K562 (cell line): ENCODE results near the gene COL9A3. TPM values are rescaled to one million over a fixed set of nuclear protein-coding genes. Genes with fewer than 3 reads are reported as not detected.

Experiments
- ATAC-seq: fragments of 200-7000 bp; cut with Tn5 transposase; 3 replicates; pipeline ENCODE4 v1.9.1; 2020; ENCODE audit warnings: moderate library complexity
- BruUV-seq: library from RNA; stranded (reverse); fragments of 400-500 nt; replicated peaks from 2 replicates; lab custom pipeline; 2021; lab: Mats Ljungman, UMichigan
- CTCF ChIA-PET: fragments of 300-600 bp; formaldehyde crosslinking; extraction: SDS; loops from one replicate; lab custom pipeline; 2021; ENCODE audit warnings: low intra/inter-chr PET ratio; lab: Yijun Ruan, JAX
- POLR2A ChIA-PET: fragments of 300-600, 350-650 bp; sonication (Branson Sonifier 250); formaldehyde crosslinking; extraction: SDS; loops from one replicate; lab custom pipeline; 2021; ENCODE audit warnings: antibody characterized with exemption, inconsistent platforms; lab: Yijun Ruan, JAX
- DNase-seq, 4 experiments: peaks; one replicate each; pipeline versions ENCODE4 v3.0.0 to v3.0.0-alpha.2; 2011 to 2018; ENCODE audit warnings: low spot score in 3 of 4, mixed read lengths in 3 of 4; ENCODE audit errors: extremely low read depth in 1 of 4
- FAIRE-seq: peaks from 2 replicates; lab custom pipeline; 2011; peaks lifted over from hg19 to GRCh38; lab: Jason Lieb, UNC
- H2AFZ ChIP-seq: 2 replicates; pipeline ENCODE4 v1.6.0; 2011; ENCODE audit warnings: low read depth, low read length, control low read depth, inconsistent platforms
- H3K27ac ChIP-seq: fragments of 200-600 bp; 3 replicates; pipeline ENCODE4 v1.8.0; 2011; ENCODE audit warnings: low read depth, mild to moderate bottlenecking, control low read depth, inconsistent platforms, low read length, moderate library complexity, mixed read lengths; ENCODE audit errors: extremely low read depth
- H3K27me3 ChIP-seq, 2 experiments: fragments of 300-600 bp in 1 of 2; 2 replicates in 1 of 2; 3 replicates in 1 of 2; pipeline versions ENCODE4 v1.6.0 to v1.8.0; 2011; ENCODE audit warnings: inconsistent platforms in 2 of 2, low read length in 2 of 2, mild to moderate bottlenecking in 1 of 2, mixed read lengths in 1 of 2, moderate library complexity in 1 of 2; ENCODE audit not compliant: control insufficient read depth in 2 of 2, insufficient read depth in 2 of 2
- H3K36me3 ChIP-seq: fragments of 300-600 bp; 3 replicates; pipeline ENCODE4 v1.8.0; 2011; ENCODE audit warnings: mild to moderate bottlenecking, low read length, inconsistent platforms; ENCODE audit not compliant: control insufficient read depth, insufficient read depth
- H3K4me1 ChIP-seq, 2 experiments: fragments of 200-600 bp in 1 of 2; replicated peaks in 1 of 2; 2 replicates in 1 of 2; 3 replicates in 1 of 2; pipeline versions ENCODE4 v1.5.1 to v1.8.0; 2011; ENCODE audit warnings: inconsistent platforms in 2 of 2, low read length in 2 of 2, mild to moderate bottlenecking in 1 of 2, mixed read lengths in 1 of 2, moderate library complexity in 1 of 2; ENCODE audit not compliant: control insufficient read depth in 2 of 2, insufficient read depth in 2 of 2
- H3K4me2 ChIP-seq: 2 replicates; pipeline ENCODE4 v1.6.1; 2011; ENCODE audit warnings: low read length, control low read depth, inconsistent platforms, mixed read lengths; ENCODE audit not compliant: insufficient read depth
- H3K4me3 ChIP-seq: fragments of 200-600 bp; sonication (generic), shearing (Covaris generic); 2 replicates; pipeline ENCODE4 v1.5.1; 2016; ENCODE audit warnings: control low read depth, inconsistent platforms
- H3K79me2 ChIP-seq: fragments of 200-600 bp; 3 replicates; pipeline ENCODE4 v1.8.0; 2011; ENCODE audit warnings: low read length, inconsistent platforms; ENCODE audit not compliant: control insufficient read depth, insufficient read depth
- H3K9ac ChIP-seq, 2 experiments: 2 replicates each; pipeline versions ENCODE4 v1.6.0 to v1.6.1; 2011; ENCODE audit warnings: low read depth in 2 of 2, low read length in 2 of 2, control low read depth in 1 of 2, inconsistent platforms in 1 of 2, mild to moderate bottlenecking in 1 of 2, mixed read lengths in 1 of 2; ENCODE audit not compliant: insufficient read depth in 1 of 2
- H3K9me1 ChIP-seq: one replicate; pipeline ENCODE4 v1.6.0; 2011; ENCODE audit warnings: inconsistent platforms, mild to moderate bottlenecking, low read length, moderate library complexity; ENCODE audit not compliant: control insufficient read depth, insufficient read depth
- H3K9me3 ChIP-seq: replicated peaks from 2 replicates; pipeline ENCODE4 v1.5.1; 2011; ENCODE audit warnings: low read depth, low read length, inconsistent platforms; ENCODE audit not compliant: control insufficient read depth, insufficient read depth
- H4K20me1 ChIP-seq: replicated peaks from 2 replicates; pipeline ENCODE4 v1.6.1; 2011; ENCODE audit warnings: low read length, inconsistent platforms, mixed read lengths; ENCODE audit not compliant: control insufficient read depth, insufficient read depth
- CTCF ChIP-seq, 3 experiments: IDR thresholded peaks in 2 of 3; conservative IDR thresholded peaks in 1 of 3; 2 replicates each; pipeline ENCODE4 v1.5.1; 2011 to 2012; ENCODE audit warnings: low read length in 3 of 3, mild to moderate bottlenecking in 3 of 3, control low read depth in 2 of 3, improper control_type of control experiment in 1 of 3, inconsistent platforms in 1 of 3, low read depth in 1 of 3, mixed read lengths in 1 of 3, moderate library complexity in 1 of 3; ENCODE audit not compliant: insufficient read depth in 2 of 3
- ELF1 ChIP-seq: fragments of 200-800 bp; sonication (Bioruptor generic); IDR thresholded peaks from 2 replicates; pipeline ENCODE4 v1.6.1; 2016; ENCODE audit warnings: missing genetic modification characterization, missing compliant biosample characterization
- HDGF ChIP-seq: fragments of 450-650 bp; IDR thresholded peaks from 2 replicates; pipeline ENCODE4 v1.6.1; 2016
- HNRNPUL1 ChIP-seq: fragments of 200-400 bp; formaldehyde crosslinking; IDR thresholded peaks from 2 replicates; pipeline ENCODE4 v1.6.1; 2017; ENCODE audit warnings: low read length
- RBFOX2 ChIP-seq: fragments of 200-400 bp; formaldehyde crosslinking; IDR thresholded peaks from 2 replicates; pipeline ENCODE4 v1.6.1; 2017; ENCODE audit warnings: low read depth, mild to moderate bottlenecking, low read length, moderate library complexity
- TOE1 ChIP-seq, 2 experiments: fragments of 450-650 bp in 1 of 2; sonication (generic) in 1 of 2; formaldehyde crosslinking in 1 of 2; IDR thresholded peaks; 2 replicates each; pipeline versions ENCODE4 v1.7.1 to v1.8.0; 2016 to 2022; ENCODE audit warnings: borderline replicate concordance in 2 of 2, mild to moderate bottlenecking in 2 of 2, antibody characterized with exemption in 1 of 2, inconsistent platforms in 1 of 2, low read depth in 1 of 2, missing genetic modification reagents in 1 of 2, moderate library complexity in 1 of 2
- ZFP30 ChIP-seq: fragments of 250-450 bp; sonication (Bioruptor Pico); IDR thresholded peaks from 2 replicates; pipeline ENCODE4 v1.8.0; 2022; ENCODE audit warnings: moderate library complexity, mild to moderate bottlenecking, inconsistent platforms, borderline replicate concordance
- ZNF431 ChIP-seq: sonication (generic); formaldehyde crosslinking; IDR thresholded peaks from 2 replicates; pipeline ENCODE4 v1.8.0; 2022; ENCODE audit warnings: mild to moderate bottlenecking, missing genetic modification reagents
- ZNF57 ChIP-seq: fragments of 450-650 bp; formaldehyde crosslinking; IDR thresholded peaks from 2 replicates; pipeline ENCODE4 v1.4.0; 2020; ENCODE audit warnings: mild to moderate bottlenecking, moderate library complexity
- ZNF644 ChIP-seq: fragments of 200-800 bp; sonication (Bioruptor generic); IDR thresholded peaks from 2 replicates; pipeline ENCODE4 v1.6.1; 2016; ENCODE audit warnings: low read depth, missing genetic modification characterization, missing compliant biosample characterization
- WGBS: fragments of 100-300 bp; shearing (Covaris generic); methylation state at CpG from one replicate; pipeline ENCODE4 v1.1.6; 2016; ENCODE audit warnings: low coverage, mixed read lengths; ENCODE audit not compliant: insufficient coverage; ENCODE audit errors: missing lambda C conversion rate; 5-methylcytosine and 5-hydroxymethylcytosine counted together
- in situ Hi-C: fragments of 300-500 bp; cut with MboI; formaldehyde crosslinking; loops from 4 replicates; pipeline ENCODE4 v1.15.0; 2018; ENCODE audit warnings: inconsistent platforms, mixed read lengths
- intact Hi-C: fragments of 100-400 bp; cut with micrococcal nuclease; formaldehyde crosslinking; loops from 2 replicates; pipeline ENCODE4 v1.14.2; 2022
- polyA plus RNA-seq, 8 experiments: library from polyadenylated mRNA; depleted of rRNA in 4 of 8; stranded (reverse) in 5 of 8; unstranded in 3 of 8; fragments of >200 nt; fragmentation: Nextera tagmentation in 2 of 8; fragmentation: Illumina TruSeq in 1 of 8; extraction: Ambion mirVana in 2 of 8; extraction: Trizol in 1 of 8; gene quantifications; 2 replicates each; pipeline versions ENCODE4 v1.2.1 to v1.2.3, GENCODE V29; 2011 to 2014; ENCODE audit warnings: inconsistent platforms in 1 of 8, missing spikeins in 1 of 8
- total RNA-seq, 7 experiments: library from RNA; depleted of rRNA in 6 of 7; stranded (reverse); fragments of >200 nt in 6 of 7; fragmentation: Illumina TruSeq in 2 of 7; extraction: Trizol in 2 of 7; gene quantifications; 2 replicates each; pipeline versions ENCODE4 v1.2.1 to v1.2.3, GENCODE V29; 2011 to 2021; ENCODE audit warnings: low replicate concordance in 1 of 7

COL9A3 gene
- total and polyA plus RNA-seq, 9 of the 15 experiments (the other 6 are each of a cell fraction or from before 2014, with no cell fraction given) = 0.14 to 3.6 (median 0.88) TPM; not detected in 1

GRCh38 chr20:62860391-62860923, 43.6 kb downstream of the COL9A3 start:
- in situ Hi-C loops = no loop called here
- peak overlapping the region; percentile 35 to 95 for H3K9ac ChIP-seq
- H3K9me1 ChIP-seq = no peaks in the 10 kb centered on the region
- H3K79me2 ChIP-seq = peaks cover 23% of the 10 kb centered on the region
- ChIA-PET POLR2A (interaction anchor here (0.6 kb wide), 1 partner anchor 38 kb away, joined by 3 read pairs; no protein-coding TSS in a partner anchor), CTCF (no interaction called here)
- FAIRE-seq (peak; percentile 15), DNase-seq (peak in 1 of 4 experiments; percentile 25), ATAC-seq (no peak)
- H3K4me3 ChIP-seq = peak overlapping the region; percentile 49
- TF ChIP-seq HDGF (no peak), ELF1 (tag) (no peak), ZNF431 (CRISPR knock-in tag) (no peak), TOE1 (IDR thresholded peaks at IDR 0.05; ENCODE audit: borderline replicate concordance) (no peak), TOE1 (CRISPR knock-in tag; IDR thresholded peaks at IDR 0.05; ENCODE audit: borderline replicate concordance, low read depth) (no peak), CTCF (IDR thresholded peaks at IDR 0.05 in 2 of 3, conservative IDR thresholded peaks at IDR 0.05 in 1 of 3; ENCODE audit: insufficient read depth in 2 of 3, low read depth in 1 of 3, low read length in 3 of 3) (peak in 1 of 3 experiments; percentile 24; a peak in 2 of 6 replicates), ZFP30 (CRISPR knock-in tag) (no peak), HNRNPUL1 (no peak), RBFOX2 (peak; percentile 53; the same call in 1 of the 2 replicates), ZNF644 (tag) (no peak), ZNF57 (CRISPR knock-in tag) (no peak)
- H3K27me3 ChIP-seq = no peaks in the 10 kb centered on the region
- H3K4me1 ChIP-seq = peaks cover 13 to 33% of the 10 kb centered on the region in 2 experiments; a peak in 4 of 5 replicates
- intact Hi-C loops = no loop called here
- peak overlapping the region; percentile 73 for H3K4me2 ChIP-seq
- no peak overlapping the region for H3K27ac ChIP-seq
- no peaks in the 10 kb centered on the region for H3K9me3 ChIP-seq
- H3K36me3 ChIP-seq = peaks cover 29% of the 10 kb centered on the region
- no peak overlapping the region for H2AFZ ChIP-seq
- 4% methylated on average over 20 of the region's 24 CpGs for WGBS
- BruUV-seq = no TSS peak
- 0 out of 2 replicates have a peak, but pooled peaks cover 7% of the 10 kb centered on the region for H4K20me1 ChIP-seq
